ENCODE measurements around the gene CCR9.

The CCR9 gene

DNA sequence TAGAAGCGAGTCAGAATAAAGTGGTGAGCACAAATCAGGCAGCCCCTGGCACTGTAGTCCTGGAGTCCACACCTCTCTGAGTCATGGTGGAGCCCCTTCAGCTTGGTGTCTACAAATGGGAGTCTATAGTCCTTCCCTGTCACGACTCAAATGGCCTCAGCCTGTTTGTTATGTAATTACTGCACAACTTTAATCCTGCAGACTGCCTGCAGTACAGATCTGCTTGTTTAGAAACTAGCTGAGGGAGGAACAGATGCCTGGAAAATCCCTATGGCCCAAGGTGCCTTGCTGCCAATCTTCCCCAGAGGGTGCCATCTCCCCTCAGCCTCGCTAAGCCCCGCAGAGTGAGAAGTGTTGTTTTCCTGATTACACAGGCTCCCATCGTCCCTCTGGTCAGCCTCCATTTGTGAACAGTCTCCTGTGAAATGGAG, 53.0 kb downstream of the CCR9 start:
- DNase-seq, result no peak

DNA sequence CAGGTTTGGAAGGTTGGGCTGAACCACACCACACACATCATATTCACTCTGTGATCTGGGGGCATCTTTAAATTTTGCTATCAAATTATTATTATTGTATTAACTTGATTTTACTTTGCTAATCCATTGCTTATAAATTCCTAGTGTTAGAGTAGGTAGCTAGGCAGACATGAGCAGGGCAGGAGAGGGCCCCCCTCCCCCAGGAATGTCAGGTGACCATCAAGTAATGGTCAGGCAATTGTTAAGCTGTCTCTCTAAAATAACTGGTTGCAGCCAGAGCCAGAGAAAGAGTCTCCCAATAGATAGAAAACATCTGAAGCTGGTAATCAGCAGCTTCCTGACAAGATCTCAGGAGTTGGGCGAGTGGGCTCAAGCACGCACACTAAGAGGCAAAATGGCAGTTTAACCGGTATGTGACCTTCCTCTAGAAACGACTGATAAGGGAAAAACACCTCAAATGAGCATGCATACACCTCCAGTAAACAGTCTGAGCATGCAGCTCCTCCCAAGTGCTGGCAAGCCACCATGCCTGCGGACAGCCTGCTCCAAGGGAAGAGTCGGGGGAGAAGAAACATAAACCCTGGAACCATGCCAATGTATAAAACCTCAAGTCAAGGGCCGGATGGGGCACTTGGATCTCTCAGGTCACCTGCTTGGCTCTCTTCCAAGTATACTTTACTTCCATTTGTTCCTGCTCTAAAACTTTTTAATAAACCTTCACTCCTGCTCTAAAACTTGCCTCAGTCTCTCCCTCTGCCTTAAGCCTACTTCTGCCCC, 53.8 kb downstream of the CCR9 start:
- DNase-seq, result peak; percentile 20

- DNase-seq, result no peak
Measured at GRCh38 chr3:45940781-45941365, 54.5 kb downstream of the CCR9 start.

GRCh38 chr3:45942051-45942825, 55.9 kb downstream of the CCR9 start:
- DNase-seq, result peak; percentile 74

DNA sequence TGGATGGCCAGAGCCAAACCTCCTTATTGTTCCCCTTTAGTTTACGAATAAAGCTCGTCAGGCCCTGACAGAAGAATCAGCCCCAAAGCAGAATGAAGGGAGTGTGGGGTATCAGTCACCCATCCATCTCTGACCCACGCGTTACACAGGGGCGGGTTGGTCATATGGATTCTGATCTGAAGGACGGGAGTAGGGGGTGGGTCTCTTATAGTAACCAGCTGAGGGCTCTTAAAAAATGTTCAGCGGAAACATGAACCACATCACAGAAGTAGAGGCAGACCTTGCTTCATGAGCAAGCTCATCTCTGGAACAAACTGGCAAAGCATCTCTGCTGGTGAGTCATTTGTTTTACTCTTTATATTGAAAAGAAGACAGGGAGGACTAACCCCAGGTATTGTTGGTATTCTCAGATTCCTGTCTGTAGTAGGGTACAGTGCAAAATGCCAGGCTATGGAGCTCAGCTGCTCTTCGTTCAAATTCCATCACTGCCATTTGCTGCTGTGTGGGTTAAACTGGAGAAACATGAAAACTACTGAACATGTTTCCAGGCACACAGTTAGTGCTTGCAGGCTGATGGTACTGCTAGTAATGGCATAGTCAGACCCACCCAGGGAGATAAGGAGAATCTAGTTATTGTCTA, 57.0 kb downstream of the CCR9 start, which contains the start of gene CXCR6:
CXCR6 (plus strand) TSS at position 258 of the 640 bp plus-strand sequence. CDS start 3,018 bp downstream, outside the sequence.
- DNase-seq, result no peak

GRCh38 chr3:45944830-45945620, 58.7 kb downstream of the CCR9 start:
- DNase-seq, result no peak

GRCh38 chr3:45946307-45946706, 60.0 kb downstream of the CCR9 start:
- no peak for DNase-seq

DNA sequence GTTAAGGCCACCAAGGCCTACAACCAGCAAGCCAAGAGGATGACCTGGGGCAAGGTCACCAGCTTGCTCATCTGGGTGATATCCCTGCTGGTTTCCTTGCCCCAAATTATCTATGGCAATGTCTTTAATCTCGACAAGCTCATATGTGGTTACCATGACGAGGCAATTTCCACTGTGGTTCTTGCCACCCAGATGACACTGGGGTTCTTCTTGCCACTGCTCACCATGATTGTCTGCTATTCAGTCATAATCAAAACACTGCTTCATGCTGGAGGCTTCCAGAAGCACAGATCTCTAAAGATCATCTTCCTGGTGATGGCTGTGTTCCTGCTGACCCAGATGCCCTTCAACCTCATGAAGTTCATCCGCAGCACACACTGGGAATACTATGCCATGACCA, 60.5 kb downstream of the CCR9 start:
- peak; percentile 75 for DNase-seq

- DNase-seq, result no peak
Measured at GRCh38 chr3:45947361-45947760, 61.0 kb downstream of the CCR9 start.

GRCh38 chr3:45948311-45948781, 62.0 kb downstream of the CCR9 start:
- no peak for DNase-seq

DNA sequence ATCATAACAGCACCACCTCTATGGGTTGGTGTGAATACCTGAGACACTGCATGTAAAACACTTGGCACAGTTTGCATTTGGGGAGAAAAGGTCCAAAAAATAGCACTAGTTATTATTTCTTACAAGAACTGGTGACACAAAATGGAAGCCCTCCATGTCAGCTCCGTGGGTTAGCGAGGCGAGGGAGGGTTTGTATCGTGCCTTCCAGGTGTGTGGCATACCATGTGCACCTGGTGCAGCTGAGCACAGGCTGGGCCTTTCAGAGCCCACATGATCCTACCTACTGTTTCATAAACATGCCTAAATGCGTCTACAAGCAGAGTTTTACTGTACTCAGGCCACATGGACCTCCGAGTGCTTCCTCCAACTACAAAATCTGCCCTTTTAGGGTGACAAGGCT, 62.5 kb downstream of the CCR9 start:
- DNase-seq, result no peak

- no peak for DNase-seq
Measured at GRCh38 chr3:45949432-45949831, 63.1 kb downstream of the CCR9 start.

DNA sequence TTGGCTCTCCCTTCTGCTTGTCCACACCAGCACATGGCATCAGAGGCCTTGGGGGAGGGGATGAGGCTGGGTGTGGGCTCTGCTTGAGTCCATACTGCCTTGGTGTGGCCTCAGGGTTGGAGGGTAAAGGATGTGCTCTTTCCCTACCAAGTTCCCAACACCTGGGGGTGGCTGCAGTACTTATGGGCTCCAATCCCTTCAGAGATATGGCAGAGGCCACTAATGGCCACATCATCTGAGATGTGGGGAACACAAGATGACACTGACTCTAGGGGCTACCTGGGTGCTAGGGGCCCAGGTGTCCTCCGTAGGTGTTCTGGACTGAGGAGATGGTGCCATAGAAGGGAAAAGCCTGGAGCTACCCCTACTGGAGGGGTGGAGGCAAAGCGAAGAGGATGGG, 63.8 kb downstream of the CCR9 start:
- no peak for DNase-seq

GRCh38 chr3:45950686-45951600, 64.6 kb downstream of the CCR9 start:
- DNase-seq, result no peak

GRCh38 chr3:45951946-45952345, 65.6 kb downstream of the CCR9 start:
- no peak for DNase-seq

DNA sequence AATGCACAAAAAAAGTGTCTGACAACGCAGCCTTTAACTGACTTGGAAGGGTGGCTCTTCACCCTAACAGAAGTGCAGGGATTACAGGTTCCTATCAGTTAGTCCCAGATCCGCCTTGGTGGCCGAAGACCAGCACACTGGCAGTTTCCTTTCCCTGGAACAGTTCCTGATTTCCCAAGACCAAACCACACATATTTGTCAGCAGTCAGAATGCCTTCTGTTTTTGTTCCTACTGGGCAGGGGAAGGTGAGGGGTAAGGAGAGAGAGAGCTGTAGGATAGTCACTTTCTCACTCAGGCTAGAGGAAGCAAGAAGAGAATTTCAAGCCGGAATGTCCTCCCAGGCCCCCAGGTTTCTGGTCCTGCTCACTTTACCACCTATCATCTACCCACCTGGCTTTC, 66.1 kb downstream of the CCR9 start:
- DNase-seq, result no peak
